Measurements from ENCODE around the gene DOC2B. TPM values are rescaled to one million over a fixed set of nuclear protein-coding genes. Genes with fewer than 3 reads are reported as not detected.
A peak's percentile ranks its signal among the peaks of the same experiment; 100 is the strongest.
"Not testable (repeated sequence)": the region's sequence is repeated elsewhere in the genome, so short reads cannot be mapped to it uniquely, and the experiment has no call there.

DOC2B gene
- total and polyA plus RNA-seq, 2 of the 13 experiments (the other 11 are each of a cell fraction or from before 2014, with no cell fraction given): 0.09 to 0.22 TPM

GRCh38 chr17:199806-200545 lies 18.5 kb upstream of the DOC2B start (continued):
- TF ChIP-seq ZNF687 (CRISPR knock-in tag; IDR thresholded peaks at IDR 0.05) (peak; percentile 44; the same call in 1 of the 2 replicates), ZNF225 (CRISPR knock-in tag; IDR thresholded peaks at IDR 0.05) (no peak), ZFX (CRISPR knock-in tag; IDR thresholded peaks at IDR 0.05; ENCODE audit: low read depth) (0 out of 2 replicates have a peak, but pooled peaks have one; percentile 7)

GRCh38 chr17:199191-199604 lies 17.7 kb upstream of the DOC2B start:
- H3K36me3 ChIP-seq (replicated peaks in 1 of 2; ENCODE audit: control insufficient read depth in 1 of 2, insufficient read depth in 2 of 2, low read length in 2 of 2): no peaks in the 10 kb centered on the region
- H3K79me2 ChIP-seq (ENCODE audit: insufficient read depth, low read length): no peaks in the 10 kb centered on the region
- TF ChIP-seq ZNF333 (CRISPR knock-in tag; IDR thresholded peaks at IDR 0.05; ENCODE audit: borderline replicate concordance) (no peak), RNF2 (conservative IDR thresholded peaks at IDR 0.05; ENCODE audit: low read depth) (no peak), JARID2 (CRISPR knock-in tag; IDR thresholded peaks at IDR 0.05; ENCODE audit: insufficient replicate concordance) (no peak), MAX (IDR thresholded peaks at IDR 0.05) (no peak), ZNF18 (CRISPR knock-in tag; IDR thresholded peaks at IDR 0.05; ENCODE audit: insufficient replicate concordance) (no peak), ZNF225 (CRISPR knock-in tag; IDR thresholded peaks at IDR 0.05) (no peak)

GRCh38 chr17:198225-198624 lies 16.8 kb upstream of the DOC2B start:
- CTCF ChIA-PET (ENCODE audit: low intra/inter-chr PET ratio, low total read pairs); BruUV-seq (replicated peaks); DNase-seq (ENCODE audit: low spot score); H2AFZ ChIP-seq (ENCODE audit: low read length); FAIRE-seq; H3K36me3 ChIP-seq (replicated peaks in 1 of 2; ENCODE audit: control insufficient read depth in 1 of 2, insufficient read depth in 2 of 2, low read length in 2 of 2); intact Hi-C loops (cut with micrococcal nuclease; ENCODE audit: unreplicated experiment); H3K27ac ChIP-seq (ENCODE audit: extremely low read length, insufficient read depth, low read length); H3K79me2 ChIP-seq (ENCODE audit: insufficient read depth, low read length); H3K9ac ChIP-seq (ENCODE audit: insufficient read depth, low read depth, low read length); H3K4me3 ChIP-seq (replicated peaks in 1 of 3; ENCODE audit: insufficient read depth in 1 of 3, low read depth in 2 of 3, low read length in 3 of 3); POLR2A ChIA-PET; H3K9me3 ChIP-seq (ENCODE audit: low read length); H4K20me1 ChIP-seq (ENCODE audit: insufficient read depth, low read length); ATAC-seq; in situ Hi-C loops (cut with HindIII; ENCODE audit: extremely low pct_ligation_motif_present, low pct_unique_long_range_greater_than_20kb); H3K4me2 ChIP-seq (ENCODE audit: low read depth, low read length): not testable (repeated sequence)
- WGBS (ENCODE audit: low lambda C conversion rate): 85% methylated on average over 10 of the region's 15 CpGs
- peaks cover 28% of the 10 kb centered on the region for H3K4me1 ChIP-seq (ENCODE audit: insufficient read depth, low read length)
- peaks cover 2 to 30% of the 10 kb centered on the region in 2 experiments; a peak in 3 of 5 replicates for H3K27me3 ChIP-seq (ENCODE audit: control insufficient read depth in 1 of 2, insufficient read depth in 2 of 2, low read length in 2 of 2)

More at GRCh38 chr17:199191-199604, 17.7 kb upstream of the DOC2B start:
- Histone ChIP-seq H4K20me1 (ENCODE audit: insufficient read depth, low read length) (no peaks in the 10 kb centered on the region), H3K4me1 (ENCODE audit: insufficient read depth, low read length) (peaks cover 19% of the 10 kb centered on the region), H3K4me2 (ENCODE audit: low read depth, low read length) (no peak overlapping the region), H3K27me3 (ENCODE audit: control insufficient read depth in 1 of 2, insufficient read depth in 2 of 2, low read length in 2 of 2) (peaks cover 2 to 27% of the 10 kb centered on the region in 2 experiments; a peak in 3 of 5 replicates), H3K4me3 (replicated peaks in 1 of 3; ENCODE audit: insufficient read depth in 1 of 3, low read depth in 2 of 3, low read length in 3 of 3) (no peak overlapping the region), H3K9ac (ENCODE audit: insufficient read depth, low read depth, low read length) (no peak overlapping the region), H3K9me3 (ENCODE audit: low read length) (no peaks in the 10 kb centered on the region), H3K27ac (ENCODE audit: extremely low read length, insufficient read depth, low read length) (no peak overlapping the region), H2AFZ (ENCODE audit: low read length) (no peak overlapping the region)
- 12% methylated on average over 8 of the region's 8 CpGs for whole genome bisulfite sequencing (ENCODE audit: low lambda C conversion rate)
- intact Hi-C loops (cut with micrococcal nuclease; ENCODE audit: unreplicated experiment): no loop called here
- DNase-seq (ENCODE audit: low spot score): no peak
- POLR2A ChIA-PET: no interaction called here
- in situ Hi-C loops (cut with HindIII; ENCODE audit: extremely low pct_ligation_motif_present, low pct_unique_long_range_greater_than_20kb): no loop called here
- no peak for ATAC-seq
- CTCF ChIA-PET (ENCODE audit: low intra/inter-chr PET ratio, low total read pairs): no interaction called here
- no TSS peak for BruUV-seq (replicated peaks)
- no peak for FAIRE-seq

All from HepG2 (cell line).